GM19035 (cell line): Measurements from ENCODE around the gene CP.
A peak's percentile ranks its signal among the peaks of the same experiment; 100 is the strongest.
"Not testable (repeated sequence)": the region's sequence is repeated elsewhere in the genome, so short reads cannot be mapped to it uniquely, and the experiment has no call there.

Source experiments
- ATAC-seq: cut with Tn5 transposase; IDR thresholded peaks from one replicate; pipeline ENCODE4 v1.9.1; 2021; ENCODE audit not compliant: unreplicated experiment

Gene CP

DNA sequence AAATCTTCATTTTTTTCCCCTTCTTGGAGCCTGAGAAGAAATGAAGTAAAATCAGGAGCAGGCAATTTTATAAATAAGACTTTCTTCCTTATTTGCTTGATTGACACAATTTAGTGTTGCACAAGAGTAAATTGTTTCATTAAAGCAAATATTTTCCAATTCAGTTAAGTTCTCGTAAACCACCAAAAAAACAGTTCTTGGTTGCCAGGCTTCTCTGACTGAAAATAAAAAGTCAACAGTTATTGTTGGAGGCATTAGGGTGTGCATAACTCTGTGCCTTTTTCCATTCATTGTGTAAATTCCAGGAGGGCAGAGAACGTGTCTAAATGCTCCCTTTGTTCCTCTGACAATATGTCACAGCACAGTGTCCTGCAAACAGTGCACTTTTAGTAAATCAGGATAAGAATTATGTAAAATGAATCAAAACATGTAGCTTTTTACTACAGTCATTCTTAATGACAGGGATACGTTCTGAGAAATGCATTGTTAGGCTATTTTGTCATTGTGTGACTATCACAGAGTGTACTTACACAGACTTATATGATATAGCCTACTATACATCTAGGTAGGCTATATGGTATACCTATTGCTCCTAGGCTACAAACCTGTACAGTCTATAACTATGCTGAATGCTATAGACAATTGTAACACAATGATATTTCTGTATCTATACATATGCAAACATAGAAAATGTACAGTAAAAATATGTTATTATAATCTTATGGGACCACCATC is at the start of gene CP:
CP (minus strand) TSS at position 47 of the 735 bp plus-strand sequence; CDS start at position 10, 37 bp downstream.
- ATAC-seq = no peak

DNA sequence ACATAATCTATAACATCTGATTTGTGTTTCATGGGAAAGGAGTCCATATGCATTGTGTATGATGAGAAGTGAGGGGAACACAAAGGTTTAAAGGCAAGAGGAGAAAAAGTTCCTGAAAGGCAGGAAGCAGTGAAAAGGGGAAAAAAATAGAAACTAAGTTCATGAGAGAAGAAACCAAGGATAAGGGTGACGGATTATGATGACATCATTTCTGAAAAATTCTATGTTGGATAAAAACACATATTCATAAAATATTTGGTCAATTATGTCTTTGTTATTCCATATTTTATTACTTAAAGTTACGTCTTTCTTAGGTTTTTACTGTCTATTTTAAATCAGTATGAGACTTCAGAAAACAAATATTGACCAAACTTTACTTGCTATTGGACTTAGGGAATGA is 48.6 kb upstream of the CP start:
- ATAC-seq = no peak

DNA sequence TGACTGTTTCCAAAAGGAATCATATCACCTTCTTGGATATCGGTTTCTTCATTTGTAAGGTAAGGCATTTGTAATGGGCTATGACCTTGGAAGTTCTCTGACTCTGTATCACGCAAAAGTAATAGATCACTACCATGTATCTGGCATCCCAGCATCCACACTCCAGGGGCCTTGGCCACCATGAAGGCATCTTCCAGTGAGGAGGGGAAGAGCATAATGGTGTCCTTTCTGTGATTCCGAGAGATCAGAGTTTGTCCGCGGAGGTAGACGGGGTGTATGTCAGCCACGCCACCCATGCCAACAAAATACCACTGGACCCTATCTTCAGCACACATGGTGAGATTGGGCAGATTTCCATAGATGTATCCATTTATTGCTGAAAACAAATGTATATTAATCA is 48.1 kb upstream of the CP start:
- no peak for ATAC-seq

DNA sequence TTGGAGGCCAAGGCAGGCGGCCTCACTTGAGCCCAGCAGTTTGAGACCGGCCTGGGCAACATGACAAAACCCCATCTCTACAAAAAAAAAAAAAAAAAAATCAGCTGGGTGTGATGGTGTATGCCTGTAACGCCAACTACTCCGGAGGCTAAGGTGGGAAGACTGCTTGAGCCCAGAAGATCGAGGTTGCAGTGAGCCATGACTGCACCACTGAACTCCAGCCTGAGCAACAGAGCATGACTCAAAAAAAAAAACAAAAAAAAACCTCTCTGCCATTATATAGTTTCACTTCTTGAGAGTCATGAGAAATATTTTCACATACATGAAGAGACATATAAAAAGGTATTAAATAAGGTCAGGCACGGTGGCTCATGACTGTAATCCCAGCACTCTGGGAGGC is 45.9 kb upstream of the CP start:
- no peak for ATAC-seq

DNA sequence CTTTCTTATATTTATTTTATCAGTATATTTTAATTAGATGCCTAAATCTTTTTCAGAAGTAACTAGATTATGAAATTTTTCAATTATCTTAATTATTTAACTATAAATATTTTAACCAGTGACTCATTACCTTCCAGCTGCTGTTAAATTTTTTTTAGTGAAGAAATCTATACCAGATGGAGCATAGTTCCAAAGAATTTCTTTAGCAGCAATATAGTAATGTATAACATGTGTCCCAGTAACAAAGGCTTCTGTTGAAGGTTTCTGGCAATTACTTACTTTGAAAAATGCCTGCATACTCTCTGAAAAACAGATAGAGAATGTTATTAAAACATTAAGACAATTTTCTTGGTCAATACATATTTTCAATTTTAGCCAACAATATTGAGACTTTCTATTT is 45.1 kb upstream of the CP start:
- no peak for ATAC-seq

DNA sequence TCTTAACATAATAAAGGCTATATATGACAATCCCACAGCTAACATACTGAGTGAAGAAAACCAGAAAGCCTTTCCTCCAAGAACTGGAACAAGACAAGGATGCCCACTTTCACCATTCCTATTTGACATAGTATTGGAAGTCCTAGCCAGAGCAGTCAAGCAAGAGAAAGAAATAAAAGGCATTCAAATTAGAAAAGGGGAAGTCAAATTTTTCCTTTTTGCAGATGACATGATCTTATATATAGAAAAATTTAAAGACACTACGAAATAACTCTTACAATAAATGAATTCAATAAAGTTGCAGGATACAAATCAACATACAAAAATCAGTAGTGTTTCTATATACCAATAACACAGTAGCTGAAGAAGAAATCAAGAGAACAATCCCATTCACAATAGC is 42.2 kb upstream of the CP start:
- ATAC-seq = no peak

DNA sequence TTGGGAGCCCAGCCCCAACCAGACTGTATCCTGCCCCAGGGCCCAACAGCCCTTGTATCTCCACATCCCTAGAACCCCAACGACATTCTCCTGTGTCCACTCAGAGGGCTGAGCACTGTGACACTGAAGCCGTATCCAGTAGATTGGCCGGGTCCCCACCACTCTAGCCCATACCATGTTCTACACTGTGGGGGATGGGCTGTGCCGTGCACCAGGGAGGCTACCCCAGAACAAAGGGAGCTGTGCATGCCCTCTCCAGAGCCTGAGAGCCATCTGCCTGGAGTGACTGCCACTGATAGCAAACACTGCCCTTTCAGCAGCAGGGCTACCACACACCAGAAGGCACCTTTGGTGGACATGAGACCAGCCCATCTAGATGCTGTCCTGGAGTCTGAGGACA is 37.1 kb upstream of the CP start:
- ATAC-seq = no peak

DNA sequence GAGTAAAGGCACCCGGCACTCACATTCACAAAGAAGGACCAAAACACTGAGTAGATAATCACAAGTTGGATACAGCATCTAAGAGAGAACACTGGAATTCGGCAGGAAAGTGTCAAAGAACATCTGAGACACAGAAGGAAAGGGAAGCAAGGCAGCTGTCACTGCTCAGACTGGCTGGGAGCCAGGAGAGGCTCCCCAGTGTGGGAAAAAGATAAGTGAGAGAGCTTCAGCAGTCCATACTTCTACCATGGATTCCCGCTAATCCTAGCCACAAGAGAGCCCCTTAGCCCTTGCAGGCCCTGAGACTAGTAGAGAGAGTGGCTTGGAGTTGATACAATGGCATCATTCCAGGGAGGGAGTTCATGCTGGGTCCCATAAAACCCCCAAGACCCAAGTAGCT is 36.7 kb upstream of the CP start:
- ATAC-seq = no peak

DNA sequence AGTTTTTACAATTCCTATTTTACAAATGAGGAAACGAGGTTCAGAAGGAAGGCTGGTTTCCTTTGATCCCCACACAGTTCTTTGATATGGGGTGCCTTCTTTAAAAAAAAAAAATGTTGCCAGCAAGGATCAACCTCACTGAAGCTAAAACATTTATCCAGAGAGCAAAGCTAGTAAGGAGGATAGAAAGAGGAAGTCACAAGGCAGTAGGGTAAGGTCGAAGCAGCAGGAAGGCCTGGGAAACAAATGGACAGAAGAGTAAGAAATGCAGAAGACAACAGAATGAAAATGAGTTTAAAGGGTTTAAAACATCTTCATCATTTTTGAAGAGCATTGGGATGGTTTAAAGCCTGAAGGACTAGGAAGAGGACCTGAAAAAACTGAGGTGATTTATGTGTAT is 30.6 kb upstream of the CP start:
- no peak for ATAC-seq

DNA sequence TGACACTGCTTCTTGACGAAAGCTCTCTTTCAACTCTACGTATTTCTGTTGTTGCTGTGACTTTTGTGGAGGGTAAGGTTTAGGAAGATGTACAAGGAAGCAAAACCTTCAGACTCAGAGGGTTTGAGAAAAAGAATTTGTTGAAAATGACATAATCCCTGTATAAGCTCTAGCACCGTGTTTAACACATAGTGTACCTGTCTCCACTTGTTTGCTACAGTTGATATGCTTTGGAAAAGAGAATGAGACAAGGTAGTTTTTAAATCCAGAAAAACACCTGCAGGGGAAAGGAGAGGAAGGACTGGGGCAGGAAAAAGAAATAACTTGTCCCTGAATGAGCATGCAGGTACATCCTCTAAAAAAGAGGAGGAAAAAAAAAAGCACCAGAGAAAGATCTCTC is 29.6 kb upstream of the CP start:
- ATAC-seq = no peak

DNA sequence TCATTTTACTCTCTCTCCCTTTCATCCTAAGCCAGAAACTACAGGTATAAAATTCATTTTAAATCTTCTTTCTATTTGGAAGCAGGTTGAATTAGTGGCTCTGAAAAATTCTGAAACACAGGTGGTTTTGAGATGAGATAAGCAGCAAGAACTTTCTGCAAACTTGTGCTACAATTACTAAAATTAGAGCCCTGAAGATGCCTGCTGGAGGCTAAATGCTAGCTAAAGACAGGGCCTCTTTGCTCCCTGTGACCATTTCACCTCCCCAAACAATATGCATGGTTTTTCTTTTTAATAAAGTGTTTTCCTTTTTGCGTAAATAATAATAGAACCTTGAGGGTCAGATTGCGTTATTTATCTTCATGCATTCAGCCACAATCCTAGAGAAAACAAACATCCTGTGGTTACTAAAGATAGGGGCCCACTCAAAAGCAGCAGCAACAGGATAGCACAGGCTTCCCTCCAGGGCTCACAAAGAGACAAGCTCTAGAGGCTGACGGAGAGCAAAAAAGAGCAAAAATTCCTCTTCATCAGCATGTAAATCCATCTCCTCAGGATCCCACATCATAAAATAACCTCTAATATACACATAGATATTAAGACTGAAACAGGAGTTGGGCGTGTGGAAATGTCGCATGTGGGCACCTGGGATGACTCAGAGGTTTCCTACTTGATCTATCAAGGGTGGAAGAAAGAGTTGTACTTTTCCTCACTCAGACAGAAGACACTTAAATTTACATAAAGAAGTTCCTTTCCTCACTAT is 26.5 kb upstream of the CP start:
- ATAC-seq = peak; percentile 50

DNA sequence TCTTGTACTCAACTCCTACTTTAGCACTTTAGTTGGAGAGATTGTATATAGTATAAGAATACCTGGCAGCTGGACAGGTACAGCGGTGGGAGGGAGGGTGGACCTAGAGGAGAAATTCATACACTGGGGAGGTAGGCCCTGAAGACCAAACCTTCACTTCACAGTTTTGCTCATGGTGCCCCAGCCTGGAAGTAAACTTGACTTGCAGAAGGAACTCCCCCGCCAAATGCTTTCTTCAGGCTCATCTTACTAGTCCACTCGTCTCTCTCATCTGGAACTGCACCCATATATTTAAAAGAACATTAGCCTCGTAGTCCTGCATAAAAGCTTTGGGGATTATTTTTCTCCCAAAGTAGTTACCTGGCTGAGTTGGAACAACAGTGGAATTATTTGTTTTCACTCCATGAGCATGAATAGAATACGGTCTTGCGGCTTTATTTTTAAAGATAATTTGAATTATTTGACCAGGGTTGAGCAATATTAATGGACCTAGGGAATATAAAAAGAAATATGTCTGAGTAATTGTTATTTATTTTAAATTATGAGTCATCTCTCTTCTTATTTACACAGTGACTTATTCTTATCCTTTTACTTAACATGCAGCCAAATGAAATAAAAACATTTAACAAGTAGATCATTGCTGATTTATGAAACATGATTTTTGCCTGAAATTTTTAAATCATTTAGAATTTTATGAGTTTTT is 25.5 kb upstream of the CP start:
- no peak for ATAC-seq

DNA sequence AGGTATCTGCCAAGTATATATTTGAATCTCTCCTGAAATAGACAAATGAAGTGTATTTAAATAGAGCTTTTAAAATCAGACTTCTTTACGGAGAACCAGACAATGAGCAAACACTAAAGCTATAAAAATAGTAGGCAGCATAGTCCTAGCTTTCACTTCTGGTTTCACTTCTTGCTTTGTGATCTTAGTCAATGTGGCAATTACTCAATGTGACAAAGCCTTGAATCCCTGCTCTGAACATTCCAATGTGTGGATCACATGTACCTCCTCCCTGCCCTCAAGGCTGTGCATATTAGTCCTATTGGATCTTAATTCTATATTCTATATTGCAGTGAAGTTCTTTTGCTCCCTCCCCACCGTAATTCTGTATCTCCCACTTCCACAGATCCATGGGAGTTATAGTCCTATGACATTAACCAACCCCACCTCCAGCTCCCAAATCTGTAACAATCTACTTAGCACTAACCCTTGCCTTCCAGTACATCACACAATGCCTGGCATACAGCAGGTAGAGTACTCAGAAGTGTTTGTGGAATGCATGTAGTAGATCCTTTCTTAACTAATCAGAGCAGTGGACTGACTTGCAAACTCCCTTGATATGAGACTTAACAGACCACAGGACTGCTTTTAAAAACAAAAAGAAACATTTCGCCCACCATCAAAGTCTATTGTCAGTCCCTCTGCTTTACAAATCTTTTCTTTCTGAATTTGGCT is 24.3 kb upstream of the CP start:
- peak; percentile 79 for ATAC-seq

DNA sequence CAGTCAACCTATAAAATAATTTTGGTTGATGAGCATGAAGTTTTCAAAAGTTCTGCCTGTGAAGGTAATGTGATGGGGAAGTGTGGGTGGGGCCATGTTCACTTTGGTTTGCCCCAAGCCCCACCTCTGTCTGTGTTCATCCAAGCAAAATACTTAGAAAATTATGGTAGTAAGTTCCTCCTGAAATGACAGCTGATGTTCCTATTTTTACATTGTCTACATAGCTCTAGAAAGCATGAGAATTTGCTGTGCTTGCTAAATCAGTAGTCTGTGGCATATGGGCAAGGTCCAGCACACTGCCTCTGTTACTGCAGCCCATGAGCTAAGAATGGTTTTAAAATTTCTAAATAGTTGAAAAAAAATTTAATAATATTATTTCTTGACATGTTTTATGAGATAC is 21.9 kb upstream of the CP start:
- no peak for ATAC-seq

DNA sequence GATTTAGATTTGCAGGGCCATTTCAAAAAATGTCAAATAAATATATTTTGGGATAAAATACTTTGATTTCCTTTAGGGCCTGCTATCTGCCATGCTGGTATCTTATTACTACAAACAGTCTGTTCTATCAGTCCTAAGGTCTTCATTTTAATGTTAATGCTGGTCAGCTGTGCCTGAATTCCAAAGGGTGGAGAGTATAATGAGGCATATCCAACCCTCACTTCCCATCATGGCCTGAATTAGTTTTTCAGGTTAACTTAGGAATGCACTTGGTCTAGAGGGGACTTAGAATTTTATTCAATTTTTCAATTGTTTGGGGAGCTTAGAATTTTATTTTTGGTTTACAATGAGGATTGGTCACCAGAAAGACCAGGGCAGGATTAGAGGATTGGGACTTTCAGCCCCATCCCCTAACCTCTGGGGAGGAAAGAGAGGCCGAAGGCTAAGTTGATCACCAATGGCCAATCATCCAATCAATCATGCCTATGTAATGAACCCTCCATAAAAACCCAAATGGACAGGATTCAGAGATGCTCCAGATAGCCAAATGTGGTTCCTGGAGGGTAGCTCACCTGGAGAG is 17.8 kb upstream of the CP start:
- no peak for ATAC-seq

DNA sequence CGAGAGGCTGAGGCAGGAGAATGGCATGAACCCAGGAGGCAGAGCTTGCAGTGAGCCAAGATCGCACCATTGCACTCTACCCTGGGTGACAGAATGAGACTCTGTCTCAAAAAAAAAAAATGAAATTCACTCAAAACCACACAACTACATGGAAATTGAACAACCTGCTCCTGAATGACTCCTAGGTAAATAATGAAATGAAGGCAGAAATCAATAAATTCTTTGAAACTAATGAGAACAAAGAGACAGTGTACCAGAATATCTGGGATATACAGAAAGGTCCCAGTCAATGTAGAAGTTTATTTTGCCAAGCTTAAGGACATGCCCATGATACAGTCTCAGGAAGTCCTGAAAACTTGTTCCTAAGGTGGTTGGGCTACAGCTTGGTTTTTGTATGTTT is 16.6 kb upstream of the CP start:
- ATAC-seq = not testable (repeated sequence)

DNA sequence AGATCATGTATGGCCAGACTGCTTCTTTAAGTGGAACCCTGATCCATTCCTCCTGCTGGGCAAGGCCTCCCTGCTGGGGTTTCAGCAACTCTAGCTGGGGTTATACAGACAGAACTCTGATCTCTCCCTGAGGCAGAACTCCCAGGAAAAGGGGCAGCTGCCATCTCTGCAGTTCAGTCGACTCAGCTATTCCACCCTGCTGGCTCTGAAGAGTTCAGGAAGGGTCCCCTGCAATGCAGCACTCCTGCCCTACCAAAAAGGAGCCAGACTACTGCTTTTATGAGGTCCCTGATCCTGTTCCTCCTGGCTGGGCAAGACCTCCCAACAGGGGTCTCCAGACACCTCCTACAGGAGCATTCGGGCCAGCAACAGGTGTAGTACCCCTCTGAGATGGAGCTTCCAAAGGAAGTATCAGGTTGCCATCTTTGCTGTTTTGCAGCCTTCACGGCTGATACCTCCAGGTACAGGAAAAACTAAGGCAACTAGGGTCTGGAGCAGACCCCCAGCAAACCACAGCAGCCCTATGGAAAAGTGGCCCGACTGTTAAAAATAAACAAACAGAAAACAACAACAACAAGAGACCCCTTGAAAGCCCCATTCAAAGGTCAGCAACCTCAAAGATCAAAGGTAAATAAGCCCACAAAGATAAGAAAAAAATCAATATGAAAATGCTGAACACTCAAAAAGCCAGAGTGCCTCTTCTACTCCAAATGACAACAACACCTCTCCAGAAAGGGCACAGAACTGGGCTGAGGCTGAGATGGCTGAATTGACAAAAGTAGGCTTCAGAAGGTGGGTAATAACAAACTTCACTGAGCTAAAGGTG is 14.2 kb upstream of the CP start:
- ATAC-seq = no peak

DNA sequence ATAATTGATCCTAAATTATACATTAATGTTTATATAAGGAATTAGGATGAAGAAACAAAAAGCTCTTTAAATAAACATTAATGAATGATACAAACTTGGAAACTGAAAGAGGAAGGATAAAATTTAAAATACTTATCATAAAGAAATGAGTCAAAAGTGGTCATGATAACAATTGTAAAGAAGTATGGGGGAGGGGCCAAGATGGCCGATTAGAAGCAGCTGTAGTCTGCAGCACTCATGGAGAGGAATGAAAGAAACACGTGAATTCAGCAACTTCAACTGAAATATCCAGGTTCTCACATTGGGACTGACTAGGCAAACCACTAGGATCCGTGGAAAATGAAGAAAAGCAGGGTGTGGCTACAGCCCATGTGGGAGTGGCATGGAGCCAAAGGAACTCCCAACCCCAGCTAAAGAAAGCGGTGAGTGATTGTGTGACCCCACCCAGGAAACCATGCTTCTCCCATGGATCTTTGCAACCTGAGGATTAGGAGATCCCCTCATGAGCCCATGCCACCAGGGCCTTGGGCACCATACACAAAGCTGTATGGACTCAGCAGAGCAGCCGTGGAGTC is 13.1 kb upstream of the CP start:
- ATAC-seq = no peak

DNA sequence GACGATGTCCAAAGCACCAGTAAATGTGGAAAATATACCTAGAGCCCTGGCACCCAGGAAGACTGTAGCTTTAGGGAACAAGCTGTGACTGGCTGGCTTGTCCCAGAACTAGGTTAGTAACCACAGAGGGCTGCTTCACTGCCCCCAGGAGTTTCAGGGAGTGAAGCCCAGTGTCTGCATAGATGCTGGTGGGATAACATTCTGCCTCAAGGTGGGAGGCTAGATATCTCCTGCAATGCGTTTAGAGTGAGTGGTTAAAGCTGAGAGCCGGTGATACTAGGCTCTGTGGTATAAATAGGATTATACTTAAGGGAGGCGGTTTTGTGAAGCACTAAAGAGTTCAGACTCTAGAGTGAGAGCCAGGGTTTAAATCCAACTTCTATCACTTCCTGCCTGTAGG is 11.7 kb upstream of the CP start:
- ATAC-seq = no peak

DNA sequence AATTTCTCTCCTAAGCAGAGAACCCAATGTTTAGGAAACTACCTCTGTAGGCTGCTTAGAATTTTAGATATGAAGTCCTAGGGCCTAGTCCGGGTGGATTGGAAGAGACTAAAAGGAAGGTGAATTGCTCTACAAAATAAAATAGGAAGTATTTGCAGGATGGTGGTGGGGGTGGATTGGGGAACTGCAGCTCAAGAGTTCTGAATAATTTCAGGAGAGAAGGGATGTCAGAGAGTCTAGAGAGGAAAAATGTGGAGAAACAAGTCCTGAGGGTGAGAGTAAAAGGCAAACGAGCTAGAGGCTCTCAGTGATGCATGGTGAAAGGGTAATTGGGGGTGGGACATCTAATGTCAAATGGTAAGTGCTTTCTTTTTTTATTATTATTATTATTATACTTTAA is 10.2 kb upstream of the CP start:
- no peak for ATAC-seq
